HG02870 (cell line): ENCODE measurements around the gene NEDD4L.

Experiments
- ATAC-seq: cut with Tn5 transposase; IDR thresholded peaks from one replicate; pipeline ENCODE4 v1.9.1; 2021; ENCODE audit warnings: mild to moderate bottlenecking, moderate library complexity; ENCODE audit not compliant: unreplicated experiment

Gene NEDD4L

GRCh38 chr18:58051765-58052460 lies 7.9 kb downstream of the NEDD4L start:
- ATAC-seq = peak; percentile 79

GRCh38 chr18:58052960-58053359 lies 8.9 kb downstream of the NEDD4L start:
- no peak for ATAC-seq

GRCh38 chr18:58054041-58054781 lies 10.2 kb downstream of the NEDD4L start:
- no peak for ATAC-seq

- ATAC-seq = no peak
Observed at GRCh38 chr18:58055890-58056558, 12.0 kb downstream of the NEDD4L start.

GRCh38 chr18:58056852-58057251 lies 12.8 kb downstream of the NEDD4L start:
- no peak for ATAC-seq

- ATAC-seq = no peak
Observed at GRCh38 chr18:58057291-58057965, 13.4 kb downstream of the NEDD4L start.

GRCh38 chr18:58058720-58059119 lies 14.7 kb downstream of the NEDD4L start:
- ATAC-seq = no peak

- ATAC-seq = no peak
Observed at GRCh38 chr18:58060254-58060653, 16.2 kb downstream of the NEDD4L start.

- no peak for ATAC-seq
Observed at GRCh38 chr18:58061349-58061748, 17.3 kb downstream of the NEDD4L start.

- ATAC-seq = no peak
Observed at GRCh38 chr18:58064406-58064998, 20.5 kb downstream of the NEDD4L start.

GRCh38 chr18:58065956-58066355 lies 21.9 kb downstream of the NEDD4L start:
- no peak for ATAC-seq

GRCh38 chr18:58067601-58068000 lies 23.6 kb downstream of the NEDD4L start:
- ATAC-seq = no peak

GRCh38 chr18:58069099-58069498 lies 25.1 kb downstream of the NEDD4L start:
- ATAC-seq = no peak

GRCh38 chr18:58069721-58070292 lies 25.8 kb downstream of the NEDD4L start:
- ATAC-seq = no peak

GRCh38 chr18:58076052-58076451 lies 32.0 kb downstream of the NEDD4L start:
- ATAC-seq = no peak

- no peak for ATAC-seq
Observed at GRCh38 chr18:58077329-58077728, 33.3 kb downstream of the NEDD4L start.

GRCh38 chr18:58078889-58079573 lies 35.0 kb downstream of the NEDD4L start:
- no peak for ATAC-seq

- no peak for ATAC-seq
Observed at GRCh38 chr18:58080451-58080850, 36.4 kb downstream of the NEDD4L start.

GRCh38 chr18:58087928-58088690 lies 44.1 kb downstream of the NEDD4L start:
- ATAC-seq = no peak
